ENCODE measurements around the gene TDRD1. TPM values are rescaled to one million over a fixed set of nuclear protein-coding genes. Genes with fewer than 3 reads are reported as not detected.

Gene TDRD1
- total RNA-seq, 4 donors from 2014 or later, result under 0.01 to 0.42 (median 0.22) TPM; not detected in 1

GRCh38 chr10:114207349-114207748 lies 28.2 kb downstream of the TDRD1 start:
- TF ChIP-seq, protein P1, sequence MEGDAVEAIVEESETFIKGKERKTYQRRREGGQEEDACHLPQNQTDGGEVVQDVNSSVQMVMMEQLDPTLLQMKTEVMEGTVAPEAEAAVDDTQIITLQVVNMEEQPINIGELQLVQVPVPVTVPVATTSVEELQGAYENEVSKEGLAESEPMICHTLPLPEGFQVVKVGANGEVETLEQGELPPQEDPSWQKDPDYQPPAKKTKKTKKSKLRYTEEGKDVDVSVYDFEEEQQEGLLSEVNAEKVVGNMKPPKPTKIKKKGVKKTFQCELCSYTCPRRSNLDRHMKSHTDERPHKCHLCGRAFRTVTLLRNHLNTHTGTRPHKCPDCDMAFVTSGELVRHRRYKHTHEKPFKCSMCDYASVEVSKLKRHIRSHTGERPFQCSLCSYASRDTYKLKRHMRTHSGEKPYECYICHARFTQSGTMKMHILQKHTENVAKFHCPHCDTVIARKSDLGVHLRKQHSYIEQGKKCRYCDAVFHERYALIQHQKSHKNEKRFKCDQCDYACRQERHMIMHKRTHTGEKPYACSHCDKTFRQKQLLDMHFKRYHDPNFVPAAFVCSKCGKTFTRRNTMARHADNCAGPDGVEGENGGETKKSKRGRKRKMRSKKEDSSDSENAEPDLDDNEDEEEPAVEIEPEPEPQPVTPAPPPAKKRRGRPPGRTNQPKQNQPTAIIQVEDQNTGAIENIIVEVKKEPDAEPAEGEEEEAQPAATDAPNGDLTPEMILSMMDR (IDR thresholded peaks at IDR 0.05), result no peak
- TF ChIP-seq POLR2A (IDR thresholded peaks at IDR 0.05) (no peak), EP300 (IDR thresholded peaks at IDR 0.05) (no peak)
- no peak for DNase-seq (ENCODE audit: low spot score in 2 of 2)
- Histone ChIP-seq H3K27me3 (no peaks in the 10 kb centered on the region), H3K4me3 (no peak overlapping the region), H3K27ac (no peak overlapping the region), H3K9me3 (no peaks in the 10 kb centered on the region), H3K36me3 (no peaks in the 10 kb centered on the region), H3K4me1 (no peaks in the 10 kb centered on the region)
- WGBS, 2 donors, result 83% methylated on average over 1 of the region's 1 CpG

DNA sequence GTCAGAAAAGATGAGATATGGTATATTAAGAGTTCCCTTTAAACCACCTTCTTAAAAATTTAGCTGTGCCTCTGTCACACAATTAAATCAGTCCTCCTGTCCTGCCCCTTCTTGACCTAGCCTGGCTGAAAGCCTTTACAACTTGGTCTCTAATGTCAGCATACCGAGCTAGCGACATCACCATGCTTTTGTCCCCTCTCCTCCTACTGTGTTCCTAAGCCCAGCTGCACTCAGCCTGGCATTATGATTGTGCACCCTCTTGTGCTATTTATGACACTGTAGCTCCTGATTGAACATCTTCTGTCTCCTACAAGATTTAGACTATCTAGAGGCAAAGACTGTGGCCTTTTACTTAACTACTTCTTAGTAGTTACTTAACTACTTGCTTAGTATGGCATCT lies 29.2 kb downstream of the TDRD1 start:
- DNase-seq (ENCODE audit: low spot score in 2 of 2), result no peak
- 71 to 79% methylated on average over 2 of the region's 2 CpGs for WGBS, 2 donors
- Histone ChIP-seq H3K4me3 (no peak overlapping the region), H3K9me3 (no peaks in the 10 kb centered on the region), H3K27ac (no peak overlapping the region), H3K4me1 (no peaks in the 10 kb centered on the region), H3K36me3 (no peaks in the 10 kb centered on the region), H3K27me3 (no peaks in the 10 kb centered on the region)
- TF ChIP-seq POLR2A (IDR thresholded peaks at IDR 0.05), result no peak
- TF ChIP-seq EP300 (IDR thresholded peaks at IDR 0.05), result no peak
- TF ChIP-seq, protein P1 (IDR thresholded peaks at IDR 0.05), result no peak

DNA sequence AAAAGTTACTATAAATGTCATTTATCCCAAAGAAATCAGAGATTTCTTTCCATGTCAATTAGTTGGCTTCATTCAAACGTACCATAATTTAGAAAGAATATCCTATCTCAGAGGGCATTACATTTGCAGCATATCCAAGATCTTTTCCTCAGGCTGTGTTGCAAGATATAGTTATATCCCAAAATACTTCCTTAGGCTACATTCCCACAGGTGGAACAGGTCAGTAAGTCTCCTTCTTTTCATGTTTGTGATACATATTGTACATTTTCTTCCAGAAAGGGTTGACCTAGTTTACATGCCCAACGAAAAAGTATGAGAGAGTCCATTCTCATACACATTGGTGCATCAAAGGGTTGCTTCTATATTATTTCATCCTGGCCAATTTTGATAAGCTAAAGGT lies 33.0 kb downstream of the TDRD1 start:
- WGBS, 2 donors, result 80 to 89% methylated on average over 2 of the region's 2 CpGs
- TF ChIP-seq EP300 (IDR thresholded peaks at IDR 0.05), result no peak
- no peak for TF ChIP-seq POLR2A (IDR thresholded peaks at IDR 0.05)
- TF ChIP-seq, protein P1 (IDR thresholded peaks at IDR 0.05), result no peak
- Histone ChIP-seq H3K4me1 (no peaks in the 10 kb centered on the region), H3K4me3 (no peak overlapping the region), H3K36me3 (no peaks in the 10 kb centered on the region), H3K27ac (no peak overlapping the region), H3K9me3 (no peaks in the 10 kb centered on the region), H3K27me3 (no peaks in the 10 kb centered on the region)
- DNase-seq (ENCODE audit: low spot score in 2 of 2), result no peak

DNA sequence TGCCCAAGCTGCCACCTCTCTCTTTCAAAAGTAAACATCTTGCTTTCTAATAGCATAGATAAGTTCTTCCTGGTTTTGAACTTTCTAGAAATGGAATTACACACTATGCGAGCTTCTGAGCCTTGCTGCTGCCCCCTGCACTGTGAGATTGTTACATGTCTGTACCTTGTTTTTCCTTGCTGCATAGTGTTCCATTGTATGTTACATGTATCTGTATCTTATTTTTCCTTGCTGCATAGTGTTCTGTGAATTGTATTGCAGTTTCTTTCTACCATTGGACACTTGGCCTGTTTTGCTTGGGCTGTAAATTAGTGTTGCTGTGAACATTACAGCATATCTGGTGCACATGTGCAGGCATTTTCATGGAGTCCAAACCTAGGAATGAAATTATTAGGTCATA lies 35.9 kb downstream of the TDRD1 start:
- 81 to 97% methylated on average over 1 of the region's 1 CpG for WGBS, 2 donors
- TF ChIP-seq, protein P1 (IDR thresholded peaks at IDR 0.05), result no peak
- TF ChIP-seq POLR2A (IDR thresholded peaks at IDR 0.05) (no peak), EP300 (IDR thresholded peaks at IDR 0.05) (no peak)

GRCh38 chr10:114220281-114220680 lies 41.1 kb downstream of the TDRD1 start:
- 58 to 71% methylated on average over 2 of the region's 2 CpGs for WGBS, 2 donors
- Histone ChIP-seq H3K36me3 (no peaks in the 10 kb centered on the region), H3K4me3 (no peak overlapping the region), H3K9me3 (no peaks in the 10 kb centered on the region), H3K4me1 (no peaks in the 10 kb centered on the region), H3K27ac (no peak overlapping the region), H3K27me3 (no peaks in the 10 kb centered on the region)
- TF ChIP-seq, protein P1 (IDR thresholded peaks at IDR 0.05), result no peak
- TF ChIP-seq EP300 (IDR thresholded peaks at IDR 0.05) (no peak), POLR2A (IDR thresholded peaks at IDR 0.05) (no peak)
- DNase-seq (ENCODE audit: low spot score in 2 of 2), result no peak

More for the DNA sequence above, 35.9 kb downstream of the TDRD1 start:
- H3K4me1 ChIP-seq, result no peaks in the 10 kb centered on the region
- H3K27ac ChIP-seq, result no peak overlapping the region
- no peak overlapping the region for H3K4me3 ChIP-seq
- DNase-seq (ENCODE audit: low spot score in 2 of 2), result no peak
- no peaks in the 10 kb centered on the region for H3K27me3 ChIP-seq
- no peaks in the 10 kb centered on the region for H3K9me3 ChIP-seq
- H3K36me3 ChIP-seq, result no peaks in the 10 kb centered on the region

All from tibial nerve (tissue), 4 donors.